Fibroblast of the conjunctiva (primary cell): ENCODE measurements around the gene RNF145.
"Not testable (repeated sequence)": the region's sequence is repeated elsewhere in the genome, so short reads cannot be mapped to it uniquely, and the experiment has no call there.

ENCODE experiments used
- DNase-seq: peaks from one replicate; pipeline ENCODE4 v3.0.0-alpha.2; 2010; ENCODE audit warnings: low read depth

RNF145 gene

GRCh38 chr5:159190170-159190569 is 19.2 kb downstream of the RNF145 start:
- DNase-seq, result no peak

GRCh38 chr5:159189310-159189709 is 20.0 kb downstream of the RNF145 start:
- DNase-seq, result peak; percentile 14

GRCh38 chr5:159187719-159188118 is 21.6 kb downstream of the RNF145 start:
- DNase-seq, result no peak

- DNase-seq, result no peak
These were observed 23.0 kb downstream of the RNF145 start for GRCh38 chr5:159186319-159186718.

GRCh38 chr5:159185773-159186172 is 23.6 kb downstream of the RNF145 start:
- DNase-seq, result no peak

GRCh38 chr5:159184858-159185381 is 24.4 kb downstream of the RNF145 start:
- DNase-seq, result no peak

GRCh38 chr5:159184236-159184635 is 25.1 kb downstream of the RNF145 start:
- DNase-seq, result no peak

- no peak for DNase-seq
These were observed 26.1 kb downstream of the RNF145 start for GRCh38 chr5:159183247-159183646.

GRCh38 chr5:159182691-159183090 is 26.7 kb downstream of the RNF145 start:
- DNase-seq, result no peak

GRCh38 chr5:159181651-159182050 is 27.7 kb downstream of the RNF145 start:
- DNase-seq, result no peak

- DNase-seq, result no peak
These were observed 28.2 kb downstream of the RNF145 start for GRCh38 chr5:159181152-159181551.

- DNase-seq, result no peak
These were observed 29.6 kb downstream of the RNF145 start for GRCh38 chr5:159179529-159180305.

- DNase-seq, result peak; percentile 94
These were observed 30.4 kb downstream of the RNF145 start for GRCh38 chr5:159178978-159179377.

GRCh38 chr5:159175547-159175946 is 33.8 kb downstream of the RNF145 start:
- DNase-seq, result no peak

- DNase-seq, result no peak
These were observed 34.7 kb downstream of the RNF145 start for GRCh38 chr5:159174511-159175168.

GRCh38 chr5:159171274-159171673 is 38.1 kb downstream of the RNF145 start:
- DNase-seq, result no peak

- DNase-seq, result no peak
These were observed 39.3 kb downstream of the RNF145 start for GRCh38 chr5:159170021-159170420.

- DNase-seq, result no peak
These were observed 42.9 kb downstream of the RNF145 start for GRCh38 chr5:159166416-159166815.

- DNase-seq, result no peak
These were observed 45.7 kb downstream of the RNF145 start for GRCh38 chr5:159163701-159164046.

- DNase-seq, result no peak
These were observed 46.2 kb downstream of the RNF145 start for GRCh38 chr5:159163027-159163700.

- no peak for DNase-seq
These were observed 47.8 kb downstream of the RNF145 start for GRCh38 chr5:159161361-159162214.

GRCh38 chr5:159158553-159159091 is 50.7 kb downstream of the RNF145 start:
- not testable (repeated sequence) for DNase-seq
